ENCODE results near the gene ATAD3C.
A peak's percentile ranks its signal among the peaks of the same experiment; 100 is the strongest.

ATAD3C gene

DNA sequence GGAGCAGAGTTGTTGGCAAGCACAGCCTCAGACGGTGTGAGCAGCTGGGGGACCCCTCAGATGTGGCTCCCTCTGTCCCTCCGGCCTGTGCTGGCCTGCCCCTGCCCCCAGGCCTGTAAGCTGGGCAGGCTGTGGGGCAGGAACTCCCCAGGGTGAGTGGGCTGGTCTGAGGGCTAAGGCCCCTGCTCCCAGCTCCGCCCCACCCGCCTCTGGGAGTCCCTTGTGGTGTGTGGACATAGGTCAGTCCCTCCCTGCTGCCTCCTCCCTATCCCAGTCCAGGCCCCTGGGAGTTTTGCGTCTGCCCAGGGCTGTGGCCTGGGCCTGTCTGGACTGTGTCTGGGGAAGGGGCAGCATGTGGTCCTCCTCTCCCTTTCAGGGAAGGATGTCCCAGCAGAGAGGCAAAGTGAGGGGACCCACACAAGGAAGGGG lies 17.6 kb upstream of the ATAD3C start:
- DNase-seq (ENCODE audit: low spot score), result no peak

DNA sequence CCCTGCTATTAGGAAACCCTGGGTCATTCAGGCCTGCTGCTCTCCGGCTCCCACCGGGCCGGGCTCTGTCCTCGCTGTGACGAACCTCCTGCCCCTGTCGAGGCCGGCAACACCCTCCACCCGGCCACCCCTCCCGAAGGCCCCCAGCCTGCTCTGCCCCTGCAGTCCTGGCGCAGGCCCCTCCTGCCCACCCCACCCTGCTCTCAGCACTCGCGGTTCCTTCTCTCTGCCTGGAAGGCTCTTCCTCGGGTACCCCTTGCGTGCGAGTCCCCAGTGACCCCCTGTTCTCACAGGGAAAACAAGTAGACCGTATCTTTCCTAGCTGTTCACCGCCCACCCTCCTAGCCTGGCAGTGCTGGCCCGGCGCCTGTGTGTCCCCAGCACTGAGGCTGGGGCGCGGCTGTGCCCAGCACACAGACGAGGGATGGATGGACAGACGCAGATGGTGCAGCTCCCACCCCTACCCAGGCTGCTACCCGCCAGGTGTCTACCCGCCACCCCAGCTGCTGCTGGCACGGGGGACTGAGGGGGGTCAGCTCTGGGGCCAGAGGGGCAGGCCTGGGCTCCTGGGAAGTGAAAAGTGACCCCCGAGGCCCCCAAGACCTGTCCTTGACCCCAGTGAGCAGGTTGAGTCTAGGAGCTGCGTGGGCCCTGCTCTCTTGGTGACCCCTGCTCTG lies 17.1 kb upstream of the ATAD3C start:
- DNase-seq (ENCODE audit: low spot score), result no peak

DNA sequence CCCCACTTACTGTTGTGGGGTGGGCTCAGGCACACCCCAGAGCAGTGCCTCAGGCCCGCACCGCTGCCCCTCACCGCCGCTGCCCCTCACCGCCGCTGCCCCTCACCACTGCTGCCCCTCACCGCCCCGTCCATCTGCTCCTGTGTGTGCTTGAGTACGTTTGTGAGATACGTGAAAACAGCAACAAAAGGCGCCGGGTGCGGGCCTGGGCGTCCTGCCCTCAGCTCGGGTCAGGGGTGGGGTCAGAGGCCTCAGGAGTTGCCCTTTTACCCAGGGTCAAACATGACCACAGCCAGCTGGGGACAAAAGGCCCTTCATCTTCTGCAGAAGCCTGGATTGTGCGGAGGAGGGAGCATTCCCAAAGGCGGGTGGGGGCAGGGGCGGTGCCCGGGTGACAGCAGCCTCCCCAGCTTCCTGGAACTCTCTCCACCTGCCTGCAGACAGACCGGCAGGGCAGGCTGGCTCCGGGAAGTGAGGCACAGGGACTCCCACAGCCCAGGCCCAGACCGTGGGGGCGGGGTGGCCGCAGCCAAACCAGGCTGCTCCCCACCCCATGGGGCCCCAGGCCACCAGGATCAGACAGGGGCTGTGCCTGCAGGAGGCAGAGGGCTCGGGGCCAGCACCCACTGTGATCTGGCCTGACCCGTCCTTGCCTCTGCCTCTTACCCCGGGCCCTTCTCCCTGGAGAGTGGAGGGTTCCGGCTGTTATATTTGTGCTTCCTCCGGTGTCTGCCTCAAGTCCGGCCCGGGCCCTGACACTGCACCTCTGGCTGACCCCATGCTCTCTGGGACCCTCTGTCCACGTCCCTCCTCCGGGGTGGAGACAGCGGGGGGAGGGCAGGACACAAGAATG lies 16.3 kb upstream of the ATAD3C start:
- DNase-seq (ENCODE audit: low spot score), result peak; percentile 89

DNA sequence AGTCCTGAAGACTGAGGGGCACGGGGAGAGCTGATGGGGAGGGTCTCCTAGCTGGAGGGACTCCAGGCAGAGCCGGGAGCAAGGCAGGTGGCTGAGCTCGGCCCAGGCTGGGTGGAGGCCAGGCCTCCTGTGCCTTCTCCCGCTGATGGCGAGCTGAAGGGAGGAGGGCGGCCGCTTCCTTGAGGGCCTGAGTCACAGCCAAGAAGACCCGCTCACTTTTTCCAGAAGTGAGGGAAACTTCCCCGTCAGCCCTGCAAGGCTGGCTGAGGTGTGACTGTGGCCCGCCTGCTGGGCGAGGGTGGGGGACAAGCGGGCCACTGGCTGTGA lies 15.7 kb upstream of the ATAD3C start:
- DNase-seq (ENCODE audit: low spot score), result no peak

DNA sequence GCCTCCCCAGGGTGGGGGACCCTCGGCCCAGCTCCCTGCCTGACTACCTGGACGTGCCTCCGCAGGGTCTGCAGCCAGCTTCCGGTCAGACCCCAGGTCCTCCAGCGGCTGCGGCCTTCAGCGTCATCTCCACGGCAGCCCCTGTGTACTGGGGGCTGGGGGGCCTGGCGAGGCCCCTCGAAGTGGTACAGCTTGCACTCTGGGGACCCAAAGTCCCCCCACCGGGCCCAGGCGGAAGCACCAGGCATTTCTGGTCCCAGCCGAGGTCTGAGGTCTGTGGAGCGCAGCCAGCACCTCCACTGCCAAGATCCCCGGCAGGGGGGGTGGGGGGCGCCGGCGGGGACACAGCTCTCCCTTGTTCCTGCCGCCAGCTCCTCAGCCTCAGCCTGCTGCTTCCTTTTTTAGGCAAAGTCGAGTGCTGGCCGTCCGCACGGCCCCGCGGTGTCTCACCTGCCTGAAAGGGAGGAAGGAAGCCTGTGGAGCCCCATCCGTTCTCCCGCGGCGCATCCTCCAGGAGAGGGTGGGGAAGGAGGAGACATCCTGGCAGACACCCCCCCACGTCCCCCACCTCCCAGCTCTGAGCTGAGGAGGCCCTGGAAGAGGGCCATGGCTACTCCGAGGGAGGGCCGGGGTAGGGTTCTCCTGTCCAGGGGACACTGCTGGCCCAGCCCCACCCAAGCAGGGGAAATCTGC lies 15.2 kb upstream of the ATAD3C start:
- peak; percentile 74 for DNase-seq (ENCODE audit: low spot score)

GRCh38 chr1:1434824-1435105 lies 14.7 kb upstream of the ATAD3C start:
- DNase-seq (ENCODE audit: low spot score), result no peak

DNA sequence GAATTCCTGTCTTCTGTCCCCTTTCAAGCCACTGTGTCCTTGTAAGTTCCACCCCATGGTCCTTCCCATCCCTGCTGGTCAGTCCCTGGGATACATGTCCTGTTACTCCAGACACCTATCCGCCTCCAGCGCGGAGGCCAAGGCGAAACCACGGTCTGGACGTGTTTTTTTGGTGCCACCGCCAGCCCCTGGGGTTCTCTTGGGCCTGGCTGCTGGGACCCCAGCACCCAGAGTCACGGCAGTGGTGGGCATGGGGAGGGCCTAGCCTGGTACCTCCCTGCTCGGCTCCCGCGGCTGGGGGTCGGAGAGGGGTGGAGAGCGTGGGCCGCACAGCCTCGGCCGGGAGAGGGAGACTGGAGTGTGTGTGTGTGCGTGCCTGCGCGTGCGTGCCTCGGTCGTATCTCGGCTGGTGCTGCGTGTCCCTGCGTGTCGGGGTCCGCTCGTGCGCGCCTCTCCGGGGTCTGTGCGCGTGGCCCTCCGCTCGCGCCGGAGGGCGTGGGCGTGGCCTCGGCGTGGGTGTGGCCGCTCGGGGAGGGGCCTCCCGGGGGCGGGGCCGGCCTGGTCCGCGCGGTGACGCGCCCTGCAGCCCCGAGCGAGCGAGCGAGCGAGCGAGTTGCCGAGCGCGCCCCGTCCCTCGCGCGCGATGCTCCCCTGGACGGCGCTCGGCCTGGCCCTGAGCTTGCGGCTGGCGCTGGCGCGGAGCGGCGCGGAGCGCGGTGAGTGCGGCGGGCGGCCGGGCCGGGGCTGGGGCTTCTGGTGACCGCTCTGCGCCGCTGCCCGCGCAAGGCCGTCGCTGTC lies 14.2 kb upstream of the ATAD3C start, which contains the start of gene VWA1:
Gene VWA1 (plus strand): TSS at position 585 of the 798 bp plus-strand sequence. CDS start 59 bp downstream, at position 644.
- no peak for DNase-seq (ENCODE audit: low spot score)

GRCh38 chr1:1435911-1436629 lies 13.4 kb upstream of the ATAD3C start:
- DNase-seq (ENCODE audit: low spot score), result no peak

- no peak for DNase-seq (ENCODE audit: low spot score)
Observed at GRCh38 chr1:1436630-1437032, 12.9 kb upstream of the ATAD3C start.

DNA sequence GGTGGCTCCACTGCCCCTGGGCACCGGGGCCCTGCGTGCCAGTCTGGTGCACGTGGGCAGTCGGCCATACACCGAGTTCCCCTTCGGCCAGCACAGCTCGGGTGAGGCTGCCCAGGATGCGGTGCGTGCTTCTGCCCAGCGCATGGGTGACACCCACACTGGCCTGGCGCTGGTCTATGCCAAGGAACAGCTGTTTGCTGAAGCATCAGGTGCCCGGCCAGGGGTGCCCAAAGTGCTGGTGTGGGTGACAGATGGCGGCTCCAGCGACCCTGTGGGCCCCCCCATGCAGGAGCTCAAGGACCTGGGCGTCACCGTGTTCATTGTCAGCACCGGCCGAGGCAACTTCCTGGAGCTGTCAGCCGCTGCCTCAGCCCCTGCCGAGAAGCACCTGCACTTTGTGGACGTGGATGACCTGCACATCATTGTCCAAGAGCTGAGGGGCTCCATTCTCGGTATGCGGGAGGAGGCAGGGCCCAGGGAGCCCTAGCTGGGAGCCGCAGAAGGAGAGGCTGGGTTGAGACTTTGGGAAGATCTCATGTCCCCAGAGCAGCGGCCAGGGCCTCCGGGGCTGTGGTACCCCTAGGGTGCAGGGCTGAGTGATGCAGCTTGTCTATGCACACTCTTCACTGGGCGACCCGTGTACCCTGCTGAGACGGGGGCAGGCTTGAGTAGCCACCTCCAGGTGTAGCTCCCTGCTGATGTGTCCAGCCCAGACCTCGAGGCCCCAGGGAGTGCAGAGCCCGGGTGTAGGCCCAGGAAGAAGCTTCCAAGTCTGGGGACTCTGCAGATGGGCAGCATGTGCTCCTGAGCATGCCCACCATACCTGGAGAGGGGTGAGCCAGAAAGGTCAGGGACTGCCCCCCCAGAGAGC lies 12.2 kb upstream of the ATAD3C start:
- DNase-seq (ENCODE audit: low spot score), result no peak

GRCh38 chr1:1437904-1438376 lies 11.5 kb upstream of the ATAD3C start:
- DNase-seq (ENCODE audit: low spot score), result no peak

DNA sequence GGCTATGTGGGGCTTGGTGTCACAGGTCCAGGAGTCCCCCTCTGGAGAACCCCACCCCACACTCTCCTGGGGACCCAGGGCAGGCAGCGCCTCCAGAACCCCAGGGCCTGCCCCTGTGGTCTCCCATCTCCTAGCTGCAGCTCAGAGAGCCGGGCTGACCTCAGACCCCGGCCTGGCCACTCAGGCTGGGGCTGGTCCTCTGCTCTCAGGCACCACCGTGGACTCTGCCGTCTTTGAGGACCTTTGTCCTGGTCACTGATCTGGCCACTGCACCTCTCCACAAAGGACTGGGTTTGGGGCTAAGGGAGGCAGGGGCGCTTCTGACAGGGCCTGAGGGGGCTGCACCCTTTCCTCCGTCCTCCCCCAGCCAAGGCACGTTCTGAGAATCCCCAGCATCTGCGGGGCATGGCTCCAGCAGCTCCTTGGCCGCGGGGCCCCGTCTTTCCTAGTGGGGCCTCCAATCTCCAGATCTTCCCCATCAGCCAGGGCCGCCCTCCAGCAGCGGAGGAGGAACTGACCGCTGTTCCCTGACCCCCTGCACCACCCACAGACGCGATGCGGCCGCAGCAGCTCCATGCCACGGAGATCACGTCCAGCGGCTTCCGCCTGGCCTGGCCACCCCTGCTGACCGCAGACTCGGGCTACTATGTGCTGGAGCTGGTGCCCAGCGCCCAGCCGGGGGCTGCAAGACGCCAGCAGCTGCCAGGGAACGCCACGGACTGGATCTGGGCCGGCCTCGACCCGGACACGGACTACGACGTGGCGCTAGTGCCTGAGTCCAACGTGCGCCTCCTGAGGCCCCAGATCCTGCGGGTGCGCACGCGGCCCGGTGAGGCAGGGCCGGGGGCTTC lies 10.7 kb upstream of the ATAD3C start:
- DNase-seq (ENCODE audit: low spot score), result no peak

DNA sequence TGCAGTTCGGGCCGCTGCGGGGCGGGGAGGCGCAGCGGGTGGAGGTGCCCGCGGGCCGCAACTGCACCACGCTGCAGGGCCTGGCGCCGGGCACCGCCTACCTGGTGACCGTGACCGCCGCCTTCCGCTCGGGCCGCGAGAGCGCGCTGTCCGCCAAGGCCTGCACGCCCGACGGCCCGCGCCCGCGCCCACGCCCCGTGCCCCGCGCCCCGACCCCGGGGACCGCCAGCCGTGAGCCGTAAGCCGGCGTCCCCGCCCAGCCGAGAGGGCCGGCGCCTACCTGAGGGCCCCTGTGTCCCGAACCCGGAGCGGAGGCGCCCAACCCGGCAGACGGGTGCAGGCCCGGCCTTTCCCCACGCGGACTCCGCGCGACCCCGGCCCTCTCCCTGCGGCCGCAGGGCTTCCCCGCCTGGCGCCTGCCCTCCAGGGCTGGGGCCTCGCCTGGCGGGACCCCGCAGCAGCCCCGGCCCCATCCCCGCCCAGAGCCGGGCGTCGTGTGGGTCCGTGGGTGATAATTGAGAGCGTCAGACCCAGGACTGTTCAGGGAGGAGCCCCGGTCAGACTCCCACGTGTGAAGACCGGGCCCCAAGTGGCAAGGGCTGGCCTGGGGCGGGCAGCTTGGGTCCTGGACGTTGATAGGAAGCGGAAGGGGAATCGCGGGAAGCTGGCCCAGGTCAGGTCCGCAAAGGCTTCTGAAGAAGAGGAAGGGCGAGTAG lies 9.8 kb upstream of the ATAD3C start:
- no peak for DNase-seq (ENCODE audit: low spot score)

DNA sequence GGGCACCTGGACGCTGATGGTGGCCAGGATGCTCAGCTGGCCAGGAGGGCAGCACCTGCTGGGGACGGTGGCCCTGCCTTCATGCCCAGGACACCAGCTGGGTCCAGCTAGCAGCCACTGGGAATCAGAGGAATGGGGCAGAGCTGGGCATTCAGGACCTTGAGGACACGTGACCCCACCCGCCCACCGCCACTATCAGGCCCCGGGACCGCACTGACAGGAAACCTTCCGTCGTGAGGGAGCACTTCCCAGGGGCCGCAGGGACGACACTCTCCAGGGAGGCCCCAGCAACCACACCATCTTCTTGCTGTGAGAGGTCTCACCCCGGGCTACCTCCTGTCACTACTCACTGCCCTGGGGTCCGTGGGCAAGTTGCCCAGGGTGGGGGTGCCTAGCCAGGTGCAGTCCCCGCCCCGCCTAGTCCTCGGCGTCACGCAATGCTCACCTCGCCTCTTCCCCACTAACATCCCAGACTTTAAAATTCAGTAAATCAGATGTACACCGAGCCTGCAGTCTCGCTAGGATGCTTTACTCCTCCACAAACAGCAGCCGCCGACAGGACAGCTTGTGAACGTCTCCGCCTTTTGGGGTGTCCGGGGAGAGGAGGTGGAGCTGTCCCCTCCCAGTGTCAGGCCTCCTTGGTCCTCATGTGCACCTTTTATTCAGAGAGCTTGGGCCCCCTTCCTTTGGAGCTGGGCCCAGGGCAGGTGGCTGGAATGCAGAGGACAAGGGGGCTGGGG lies 9.1 kb upstream of the ATAD3C start:
- no peak for DNase-seq (ENCODE audit: low spot score)

- DNase-seq (ENCODE audit: low spot score), result no peak
Observed at GRCh38 chr1:1441002-1441888, 8.2 kb upstream of the ATAD3C start.

GRCh38 chr1:1442069-1442770 lies 7.3 kb upstream of the ATAD3C start:
- DNase-seq (ENCODE audit: low spot score), result no peak
